K562 treated with DMSO at 1 percent for 24 hours (cell line): ENCODE results near the gene DNTTIP2. TPM values are rescaled to one million over a fixed set of nuclear protein-coding genes. Genes with fewer than 3 reads are reported as not detected.

Source experiments
- total RNA-seq: library from RNA; unstranded; fragments of 300-600 nt; gene quantifications from 2 replicates; pipeline ENCODE4 v1.2.3, GENCODE V29; 2022; ENCODE audit warnings: low read depth; ENCODE audit not compliant: insufficient read depth

Gene DNTTIP2, protein sequence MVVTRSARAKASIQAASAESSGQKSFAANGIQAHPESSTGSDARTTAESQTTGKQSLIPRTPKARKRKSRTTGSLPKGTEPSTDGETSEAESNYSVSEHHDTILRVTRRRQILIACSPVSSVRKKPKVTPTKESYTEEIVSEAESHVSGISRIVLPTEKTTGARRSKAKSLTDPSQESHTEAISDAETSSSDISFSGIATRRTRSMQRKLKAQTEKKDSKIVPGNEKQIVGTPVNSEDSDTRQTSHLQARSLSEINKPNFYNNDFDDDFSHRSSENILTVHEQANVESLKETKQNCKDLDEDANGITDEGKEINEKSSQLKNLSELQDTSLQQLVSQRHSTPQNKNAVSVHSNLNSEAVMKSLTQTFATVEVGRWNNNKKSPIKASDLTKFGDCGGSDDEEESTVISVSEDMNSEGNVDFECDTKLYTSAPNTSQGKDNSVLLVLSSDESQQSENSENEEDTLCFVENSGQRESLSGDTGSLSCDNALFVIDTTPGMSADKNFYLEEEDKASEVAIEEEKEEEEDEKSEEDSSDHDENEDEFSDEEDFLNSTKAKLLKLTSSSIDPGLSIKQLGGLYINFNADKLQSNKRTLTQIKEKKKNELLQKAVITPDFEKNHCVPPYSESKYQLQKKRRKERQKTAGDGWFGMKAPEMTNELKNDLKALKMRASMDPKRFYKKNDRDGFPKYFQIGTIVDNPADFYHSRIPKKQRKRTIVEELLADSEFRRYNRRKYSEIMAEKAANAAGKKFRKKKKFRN
- total RNA-seq: 20.4 and 26.4 TPM in 2 replicates

DNA sequence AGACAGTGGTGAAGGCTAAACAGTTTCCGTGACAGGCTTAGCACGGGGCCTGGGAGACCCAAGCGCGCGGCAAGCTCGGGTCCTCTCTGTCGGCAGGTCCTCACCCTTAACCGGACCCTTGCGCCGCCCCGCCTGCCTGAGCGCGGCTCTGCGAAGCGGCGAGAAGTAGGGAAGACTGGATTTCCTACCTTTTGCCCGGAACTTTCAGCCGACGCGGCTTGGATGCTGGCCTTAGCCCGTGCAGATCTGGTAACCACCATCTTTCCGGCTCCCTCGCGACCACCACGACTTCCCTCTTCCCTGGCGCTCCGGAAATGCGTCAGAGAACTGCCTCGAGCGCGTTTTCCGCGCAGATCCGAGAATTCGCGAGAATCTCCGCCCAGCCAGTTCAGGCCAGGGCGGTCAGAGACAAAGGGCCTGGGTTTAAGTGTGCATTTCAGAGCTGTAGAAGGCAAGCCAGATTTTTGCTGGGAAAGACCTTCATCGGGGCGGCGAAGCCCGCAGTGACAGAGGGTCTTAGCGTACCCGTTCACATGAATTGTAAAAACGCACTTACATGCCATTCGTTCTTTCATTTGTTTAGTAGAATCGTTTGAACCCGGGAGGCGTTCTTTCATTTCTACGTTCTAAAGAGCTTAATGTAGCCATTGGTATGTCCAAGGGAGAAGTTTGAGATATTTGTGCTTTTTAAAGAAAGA is at the start of gene DNTTIP2:
TSS of gene DNTTIP2 (minus strand) at position 318 of the 698 bp plus-strand sequence. CDS start at position 260, 58 bp downstream.

DNA sequence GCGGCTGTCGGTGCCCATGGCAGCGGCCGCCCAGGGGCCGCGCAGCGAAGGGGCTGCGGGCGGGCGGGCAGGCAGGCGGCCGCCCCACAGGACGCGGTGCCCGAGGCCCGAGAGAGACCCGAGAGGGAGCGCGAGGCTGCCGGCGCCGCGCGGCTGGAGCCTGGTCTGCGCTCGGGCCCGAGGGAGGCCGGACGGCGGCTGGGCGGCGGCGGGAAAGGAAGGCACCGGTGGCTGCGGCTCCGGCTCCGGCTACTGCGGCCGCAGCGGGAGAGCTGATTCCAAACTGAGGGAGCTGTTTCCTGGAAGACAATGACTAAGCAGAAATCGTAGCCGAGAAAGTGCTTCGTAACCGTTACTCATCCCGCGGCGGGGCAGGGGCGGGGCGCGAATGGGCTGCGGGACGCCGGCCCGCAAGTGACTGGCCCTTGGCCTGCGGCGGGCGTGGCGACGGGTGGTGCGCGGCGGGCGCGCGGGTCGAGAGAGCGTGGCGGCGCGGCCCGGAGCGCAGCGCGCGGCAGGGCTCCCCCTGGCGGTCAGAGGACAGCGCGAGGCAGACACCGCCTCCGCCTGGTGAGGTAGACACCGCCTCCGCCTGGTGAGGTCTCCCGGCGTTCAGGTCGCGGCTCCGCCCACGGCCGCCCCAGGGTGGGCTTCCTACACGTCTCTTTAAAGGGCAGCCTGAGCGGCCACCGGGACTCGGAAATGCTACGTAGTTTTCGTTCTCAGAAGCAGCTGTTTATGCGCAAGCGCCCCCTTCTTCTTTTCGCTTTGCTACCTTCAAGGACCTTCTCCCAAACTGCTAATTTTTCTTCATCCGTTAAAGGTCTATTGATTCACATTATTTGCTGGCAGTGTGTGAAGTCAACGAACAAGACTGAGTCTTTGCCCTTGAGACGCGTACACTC is 30.4 kb upstream of the DNTTIP2 start, which contains the start of gene GCLM:
TSS of gene GCLM (minus strand) at position 285 of the 905 bp plus-strand sequence. CDS start at position 18, 267 bp downstream.

Other genes starting within 250 kb of the DNTTIP2 start
- 0.87 and 0.90 TPM in 2 replicates for gene BCAR3, start 197.4 kb downstream of the DNTTIP2 start, total RNA-seq
- 29.5 and 32.8 TPM in 2 replicates for gene GCLM, start 30.2 kb upstream of the DNTTIP2 start, total RNA-seq
- 0.70 and 0.81 TPM in 2 replicates for gene ABCA4, start 241.9 kb upstream of the DNTTIP2 start, total RNA-seq